ENCODE measurements around the gene ENHO. TPM values are rescaled to one million over a fixed set of nuclear protein-coding genes. Genes with fewer than 3 reads are reported as not detected.

ENHO gene
- polyA plus RNA-seq, 1 donor (not counting 4 experiments of a cell fraction or from before 2014, with no cell fraction given), result not detected

GRCh38 chr9:34519321-34520020, 3.3 kb downstream of the ENHO start:
- no peak for TF ChIP-seq EZH2 (IDR thresholded peaks at IDR 0.05; ENCODE audit: low read length)
- TF ChIP-seq, protein P1, sequence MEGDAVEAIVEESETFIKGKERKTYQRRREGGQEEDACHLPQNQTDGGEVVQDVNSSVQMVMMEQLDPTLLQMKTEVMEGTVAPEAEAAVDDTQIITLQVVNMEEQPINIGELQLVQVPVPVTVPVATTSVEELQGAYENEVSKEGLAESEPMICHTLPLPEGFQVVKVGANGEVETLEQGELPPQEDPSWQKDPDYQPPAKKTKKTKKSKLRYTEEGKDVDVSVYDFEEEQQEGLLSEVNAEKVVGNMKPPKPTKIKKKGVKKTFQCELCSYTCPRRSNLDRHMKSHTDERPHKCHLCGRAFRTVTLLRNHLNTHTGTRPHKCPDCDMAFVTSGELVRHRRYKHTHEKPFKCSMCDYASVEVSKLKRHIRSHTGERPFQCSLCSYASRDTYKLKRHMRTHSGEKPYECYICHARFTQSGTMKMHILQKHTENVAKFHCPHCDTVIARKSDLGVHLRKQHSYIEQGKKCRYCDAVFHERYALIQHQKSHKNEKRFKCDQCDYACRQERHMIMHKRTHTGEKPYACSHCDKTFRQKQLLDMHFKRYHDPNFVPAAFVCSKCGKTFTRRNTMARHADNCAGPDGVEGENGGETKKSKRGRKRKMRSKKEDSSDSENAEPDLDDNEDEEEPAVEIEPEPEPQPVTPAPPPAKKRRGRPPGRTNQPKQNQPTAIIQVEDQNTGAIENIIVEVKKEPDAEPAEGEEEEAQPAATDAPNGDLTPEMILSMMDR (optimal IDR thresholded peaks at IDR 0.05 in 1 of 3, IDR thresholded peaks at IDR 0.05 in 1 of 3, conservative IDR thresholded peaks at IDR 0.05 in 1 of 3; ENCODE audit: extremely low read depth in 1 of 3, insufficient read depth in 2 of 3, low read length in 3 of 3), result peak; percentile 21 to 44 (median 24)
- dilution Hi-C loops (cut with MboI; ENCODE audit: extremely low pct_ligation_motif_present, low sequenced_read_pairs), result no loop called here
- Histone ChIP-seq H3K4me3 (ENCODE audit: control insufficient read depth in 2 of 3, extremely low read depth in 1 of 3, insufficient read depth in 2 of 3, low read depth in 1 of 3, low read length in 3 of 3) (no peak overlapping the region), H3K27ac (ENCODE audit: control insufficient read depth, insufficient read depth, low read length) (no peak overlapping the region), H3K79me2 (ENCODE audit: control insufficient read depth, insufficient read depth, low read length) (no peaks in the 10 kb centered on the region), H3K36me3 (ENCODE audit: control insufficient read depth in 2 of 2, extremely low read depth in 1 of 2, insufficient read depth in 2 of 2, low read length in 2 of 2) (no peaks in the 10 kb centered on the region), H2AFZ (ENCODE audit: control insufficient read depth, low read length) (no peak overlapping the region), H4K20me1 (ENCODE audit: control insufficient read depth, extremely low read depth, insufficient read depth, low read length) (no peaks in the 10 kb centered on the region), H3K4me2 (ENCODE audit: control insufficient read depth, extremely low read depth, insufficient read depth, low read depth, low read length) (no peak overlapping the region), H3K4me1 (ENCODE audit: control insufficient read depth, extremely low read depth, insufficient read depth, low read length) (peaks cover 5% of the 10 kb centered on the region), H3K9me3 (ENCODE audit: control insufficient read depth, low read depth, low read length) (no peaks in the 10 kb centered on the region), H3K9me1 (ENCODE audit: control insufficient read depth, extremely low read depth, insufficient read depth, low read length) (no peaks in the 10 kb centered on the region), H3K27me3 (ENCODE audit: control insufficient read depth, extremely low read depth, insufficient read depth, low read length) (peaks cover 20% of the 10 kb centered on the region), H3K9ac (ENCODE audit: control insufficient read depth, extremely low read depth, insufficient read depth, low read length) (no peak overlapping the region)
- FAIRE-seq, result no peak
- DNase-seq (ENCODE audit: low read depth, low spot score), result no peak

DNA sequence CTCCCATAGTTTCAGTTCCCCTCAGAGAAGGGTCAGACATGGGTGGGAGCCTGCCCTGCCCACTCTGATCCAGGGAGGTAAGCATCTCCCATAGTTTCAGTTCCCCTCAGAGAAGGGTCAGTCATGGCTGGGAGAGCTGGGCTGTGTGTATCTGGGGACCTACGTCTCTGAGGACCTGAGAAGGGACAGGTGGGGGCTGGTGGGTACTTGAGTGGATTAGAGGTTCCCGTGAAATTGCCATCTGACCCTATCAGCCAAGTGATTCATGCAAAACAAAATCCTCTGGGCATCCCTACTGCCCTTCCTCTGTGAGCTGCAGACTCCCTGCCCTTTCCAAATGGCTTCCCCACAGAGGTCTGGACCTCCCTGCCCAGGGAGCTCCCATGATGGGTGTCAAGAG, 3.9 kb downstream of the ENHO start:
- DNase-seq (ENCODE audit: low read depth, low spot score) (no peak), FAIRE-seq (no peak)
- Histone ChIP-seq H3K4me3 (ENCODE audit: control insufficient read depth in 2 of 3, extremely low read depth in 1 of 3, insufficient read depth in 2 of 3, low read depth in 1 of 3, low read length in 3 of 3) (no peak overlapping the region), H3K9me3 (ENCODE audit: control insufficient read depth, low read depth, low read length) (no peaks in the 10 kb centered on the region), H3K4me1 (ENCODE audit: control insufficient read depth, extremely low read depth, insufficient read depth, low read length) (peaks cover 5% of the 10 kb centered on the region), H3K27me3 (ENCODE audit: control insufficient read depth, extremely low read depth, insufficient read depth, low read length) (peaks cover 20% of the 10 kb centered on the region), H3K4me2 (ENCODE audit: control insufficient read depth, extremely low read depth, insufficient read depth, low read depth, low read length) (no peak overlapping the region), H4K20me1 (ENCODE audit: control insufficient read depth, extremely low read depth, insufficient read depth, low read length) (no peaks in the 10 kb centered on the region), H3K27ac (ENCODE audit: control insufficient read depth, insufficient read depth, low read length) (no peak overlapping the region), H2AFZ (ENCODE audit: control insufficient read depth, low read length) (no peak overlapping the region), H3K36me3 (ENCODE audit: control insufficient read depth in 2 of 2, extremely low read depth in 1 of 2, insufficient read depth in 2 of 2, low read length in 2 of 2) (no peaks in the 10 kb centered on the region), H3K9me1 (ENCODE audit: control insufficient read depth, extremely low read depth, insufficient read depth, low read length) (no peaks in the 10 kb centered on the region), H3K9ac (ENCODE audit: control insufficient read depth, extremely low read depth, insufficient read depth, low read length) (no peak overlapping the region), H3K79me2 (ENCODE audit: control insufficient read depth, insufficient read depth, low read length) (no peaks in the 10 kb centered on the region)
- dilution Hi-C loops (cut with MboI; ENCODE audit: extremely low pct_ligation_motif_present, low sequenced_read_pairs), result no loop called here
- TF ChIP-seq, protein P1 (optimal IDR thresholded peaks at IDR 0.05 in 1 of 3, IDR thresholded peaks at IDR 0.05 in 1 of 3, conservative IDR thresholded peaks at IDR 0.05 in 1 of 3; ENCODE audit: extremely low read depth in 1 of 3, insufficient read depth in 2 of 3, low read length in 3 of 3), result no peak
- no peak for TF ChIP-seq EZH2 (IDR thresholded peaks at IDR 0.05; ENCODE audit: low read length)

Data from keratinocyte (primary cell).